ENCODE measurements around the gene CST11.

Gene CST11

GRCh38 chr20:23413862-23414422, 38.7 kb downstream of the CST11 start:
- TF ChIP-seq CTCF (conservative IDR thresholded peaks at IDR 0.05; ENCODE audit: low read depth, low read length): no peak
- DNase-seq (ENCODE audit: low read depth): no peak
- H3K4me3 ChIP-seq (ENCODE audit: low read length): no peak overlapping the region

GRCh38 chr20:23412026-23412425, 40.6 kb downstream of the CST11 start:
- no peak for TF ChIP-seq CTCF (conservative IDR thresholded peaks at IDR 0.05; ENCODE audit: low read depth, low read length)
- no peak overlapping the region for H3K4me3 ChIP-seq (ENCODE audit: low read length)
- DNase-seq (ENCODE audit: low read depth): no peak

DNA sequence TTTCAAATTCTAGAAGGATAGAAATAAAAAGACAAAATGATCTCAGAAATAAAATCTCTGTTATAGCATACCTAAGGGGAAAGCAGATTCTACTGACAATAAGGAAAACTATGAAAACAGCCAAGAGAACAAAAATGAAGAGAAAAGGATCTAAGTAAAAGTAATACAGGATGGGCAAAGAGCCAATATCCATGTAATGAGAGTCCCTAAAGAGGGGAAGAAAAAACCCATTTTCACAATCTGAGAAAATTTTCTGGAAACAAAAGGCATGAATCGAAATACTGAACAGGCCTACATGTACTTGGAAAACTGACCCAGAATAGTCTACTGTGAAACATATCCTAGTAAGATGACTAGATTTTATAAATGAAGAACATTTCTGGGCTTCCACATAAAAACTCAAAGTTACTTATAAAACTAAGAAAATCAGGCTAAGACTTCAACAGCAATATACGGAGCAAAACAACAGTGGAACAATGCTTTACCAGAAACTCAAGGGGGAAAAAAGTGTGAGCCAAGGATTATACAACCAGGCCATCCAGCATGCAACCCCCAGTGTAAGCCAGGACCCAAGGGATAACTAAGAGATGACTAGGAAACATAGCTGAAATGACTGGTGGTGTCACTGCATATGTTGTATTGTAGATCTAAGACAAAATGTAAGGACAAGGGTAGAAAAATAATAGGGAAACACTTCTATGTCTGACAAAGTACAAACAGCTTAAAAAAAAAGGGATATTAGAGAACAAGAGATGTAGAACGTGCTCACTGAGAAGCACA, 41.6 kb downstream of the CST11 start:
- no peak overlapping the region for H3K4me3 ChIP-seq (ENCODE audit: low read length)
- no peak for DNase-seq (ENCODE audit: low read depth)
- no peak for TF ChIP-seq CTCF (conservative IDR thresholded peaks at IDR 0.05; ENCODE audit: low read depth, low read length)

DNA sequence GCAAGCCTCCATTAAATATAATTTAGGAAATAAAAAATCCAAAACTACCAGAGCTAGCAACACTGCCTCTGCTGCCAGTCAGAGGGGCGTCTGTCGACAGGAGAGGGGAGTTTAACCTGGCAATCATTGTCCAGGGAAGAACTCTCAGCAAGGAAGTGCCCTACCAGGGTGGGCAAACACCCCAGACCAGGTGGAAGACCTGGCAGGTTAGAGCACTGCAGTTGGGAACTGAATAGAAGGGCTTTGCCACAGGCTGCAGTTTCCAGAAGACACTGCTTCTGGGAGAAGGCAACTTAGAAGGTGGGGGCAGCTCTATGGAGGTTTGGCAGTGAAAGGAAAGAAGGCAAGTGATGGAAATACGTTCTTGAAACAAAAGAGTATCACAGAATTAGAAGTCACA, 42.9 kb downstream of the CST11 start:
- H3K4me3 ChIP-seq (ENCODE audit: low read length): no peak overlapping the region
- DNase-seq (ENCODE audit: low read depth): no peak
- TF ChIP-seq CTCF (conservative IDR thresholded peaks at IDR 0.05; ENCODE audit: low read depth, low read length): no peak

GRCh38 chr20:23408957-23409356, 43.7 kb downstream of the CST11 start:
- H3K4me3 ChIP-seq (ENCODE audit: low read length): no peak overlapping the region
- no peak for TF ChIP-seq CTCF (conservative IDR thresholded peaks at IDR 0.05; ENCODE audit: low read depth, low read length)
- DNase-seq (ENCODE audit: low read depth): no peak

GRCh38 chr20:23407781-23408464, 44.8 kb downstream of the CST11 start:
- no peak overlapping the region for H3K4me3 ChIP-seq (ENCODE audit: low read length)
- no peak for DNase-seq (ENCODE audit: low read depth)
- no peak for TF ChIP-seq CTCF (conservative IDR thresholded peaks at IDR 0.05; ENCODE audit: low read depth, low read length)

All from retinal pigment epithelial cell (primary cell).